HL-60 (cell line): ENCODE results near the gene SNRK.

Experiments
- GABPA ChIP-seq: IDR thresholded peaks from 2 replicates; pipeline ENCODE4 v1.6.1; 2012; ENCODE audit warnings: low read depth
- POLR2AphosphoS5 ChIP-seq: IDR thresholded peaks from 2 replicates; pipeline ENCODE4 v1.6.1; 2012; ENCODE audit warnings: low read depth
- SPI1 ChIP-seq: IDR thresholded peaks from 2 replicates; pipeline ENCODE4 v1.6.1; 2012; ENCODE audit warnings: low read depth, mild to moderate bottlenecking, borderline replicate concordance
- TF ChIP-seq, protein P1 (sequence below): IDR thresholded peaks from one replicate; pipeline ENCODE4 v1.5.1; 2011; ENCODE audit warnings: low read length, control low read depth, inconsistent platforms; ENCODE audit not compliant: insufficient read depth
- TF ChIP-seq, protein P2 (sequence below): IDR thresholded peaks from 2 replicates; pipeline ENCODE4 v1.6.1; 2012; ENCODE audit warnings: low read depth; ENCODE audit not compliant: insufficient replicate concordance

GRCh38 chr3:43288850-43289249 lies 2.5 kb downstream of the SNRK start:
- TF ChIP-seq, protein P1, sequence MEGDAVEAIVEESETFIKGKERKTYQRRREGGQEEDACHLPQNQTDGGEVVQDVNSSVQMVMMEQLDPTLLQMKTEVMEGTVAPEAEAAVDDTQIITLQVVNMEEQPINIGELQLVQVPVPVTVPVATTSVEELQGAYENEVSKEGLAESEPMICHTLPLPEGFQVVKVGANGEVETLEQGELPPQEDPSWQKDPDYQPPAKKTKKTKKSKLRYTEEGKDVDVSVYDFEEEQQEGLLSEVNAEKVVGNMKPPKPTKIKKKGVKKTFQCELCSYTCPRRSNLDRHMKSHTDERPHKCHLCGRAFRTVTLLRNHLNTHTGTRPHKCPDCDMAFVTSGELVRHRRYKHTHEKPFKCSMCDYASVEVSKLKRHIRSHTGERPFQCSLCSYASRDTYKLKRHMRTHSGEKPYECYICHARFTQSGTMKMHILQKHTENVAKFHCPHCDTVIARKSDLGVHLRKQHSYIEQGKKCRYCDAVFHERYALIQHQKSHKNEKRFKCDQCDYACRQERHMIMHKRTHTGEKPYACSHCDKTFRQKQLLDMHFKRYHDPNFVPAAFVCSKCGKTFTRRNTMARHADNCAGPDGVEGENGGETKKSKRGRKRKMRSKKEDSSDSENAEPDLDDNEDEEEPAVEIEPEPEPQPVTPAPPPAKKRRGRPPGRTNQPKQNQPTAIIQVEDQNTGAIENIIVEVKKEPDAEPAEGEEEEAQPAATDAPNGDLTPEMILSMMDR = no peak
- TF ChIP-seq POLR2AphosphoS5 = no peak
- TF ChIP-seq, protein P2, sequence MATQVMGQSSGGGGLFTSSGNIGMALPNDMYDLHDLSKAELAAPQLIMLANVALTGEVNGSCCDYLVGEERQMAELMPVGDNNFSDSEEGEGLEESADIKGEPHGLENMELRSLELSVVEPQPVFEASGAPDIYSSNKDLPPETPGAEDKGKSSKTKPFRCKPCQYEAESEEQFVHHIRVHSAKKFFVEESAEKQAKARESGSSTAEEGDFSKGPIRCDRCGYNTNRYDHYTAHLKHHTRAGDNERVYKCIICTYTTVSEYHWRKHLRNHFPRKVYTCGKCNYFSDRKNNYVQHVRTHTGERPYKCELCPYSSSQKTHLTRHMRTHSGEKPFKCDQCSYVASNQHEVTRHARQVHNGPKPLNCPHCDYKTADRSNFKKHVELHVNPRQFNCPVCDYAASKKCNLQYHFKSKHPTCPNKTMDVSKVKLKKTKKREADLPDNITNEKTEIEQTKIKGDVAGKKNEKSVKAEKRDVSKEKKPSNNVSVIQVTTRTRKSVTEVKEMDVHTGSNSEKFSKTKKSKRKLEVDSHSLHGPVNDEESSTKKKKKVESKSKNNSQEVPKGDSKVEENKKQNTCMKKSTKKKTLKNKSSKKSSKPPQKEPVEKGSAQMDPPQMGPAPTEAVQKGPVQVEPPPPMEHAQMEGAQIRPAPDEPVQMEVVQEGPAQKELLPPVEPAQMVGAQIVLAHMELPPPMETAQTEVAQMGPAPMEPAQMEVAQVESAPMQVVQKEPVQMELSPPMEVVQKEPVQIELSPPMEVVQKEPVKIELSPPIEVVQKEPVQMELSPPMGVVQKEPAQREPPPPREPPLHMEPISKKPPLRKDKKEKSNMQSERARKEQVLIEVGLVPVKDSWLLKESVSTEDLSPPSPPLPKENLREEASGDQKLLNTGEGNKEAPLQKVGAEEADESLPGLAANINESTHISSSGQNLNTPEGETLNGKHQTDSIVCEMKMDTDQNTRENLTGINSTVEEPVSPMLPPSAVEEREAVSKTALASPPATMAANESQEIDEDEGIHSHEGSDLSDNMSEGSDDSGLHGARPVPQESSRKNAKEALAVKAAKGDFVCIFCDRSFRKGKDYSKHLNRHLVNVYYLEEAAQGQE = no peak
- TF ChIP-seq SPI1 = no peak
- TF ChIP-seq GABPA = no peak
